AG04450 (cell line): ENCODE data around the gene ARAP2. TPM values are rescaled to one million over a fixed set of nuclear protein-coding genes. Genes with fewer than 3 reads are reported as not detected.
A peak's percentile ranks its signal among the peaks of the same experiment; 100 is the strongest.

Experiments used
- CTCF ChIA-PET: fragments of 300-600, 350-600 bp; formaldehyde crosslinking; extraction: SDS; loops from one replicate; lab custom pipeline; 2022; ENCODE audit warnings: antibody characterized with exemption, inconsistent platforms; lab: Charles Lee
- POLR2A ChIA-PET: fragments of 350-600 bp; formaldehyde crosslinking; extraction: SDS; loops from one replicate; lab custom pipeline; 2021; ENCODE audit warnings: antibody characterized with exemption, inconsistent platforms; lab: Yijun Ruan, JAX
- DNase-seq: peaks from one replicate; pipeline ENCODE4 v3.0.0-alpha.2; 2011; ENCODE audit warnings: low read depth, low spot score
- H3K27ac ChIP-seq: one replicate; pipeline ENCODE4 v1.5.1; 2012; ENCODE audit warnings: low read depth, low read length, control low read depth
- H3K27me3 ChIP-seq: one replicate; pipeline ENCODE4 v1.6.0; 2012; ENCODE audit warnings: low read length; ENCODE audit not compliant: control insufficient read depth, insufficient read depth
- H3K4me3 ChIP-seq: 2 replicates; pipeline ENCODE4 v1.5.1; 2011; ENCODE audit warnings: mild to moderate bottlenecking, low read depth, low read length, control low read depth
- H3K9me3 ChIP-seq: 2 replicates; pipeline ENCODE4 v1.5.1; 2012; ENCODE audit warnings: low read length; ENCODE audit not compliant: control insufficient read depth, insufficient read depth
- polyA minus RNA-seq: library from RNA; depleted of rRNA, polyadenylated mRNA; stranded (reverse); fragments of >200 nt; gene quantifications from 2 replicates; pipeline ENCODE4 v1.2.3, GENCODE V29; 2011; rRNA and poly(A)+ RNA removed
- polyA plus RNA-seq: library from polyadenylated mRNA; depleted of rRNA; stranded (reverse); fragments of >200 nt; gene quantifications from 2 replicates; pipeline ENCODE4 v1.2.3, GENCODE V29; 2011; rRNA removed
- TF ChIP-seq, protein P1 (sequence below): IDR thresholded peaks from 2 replicates; pipeline ENCODE4 v1.5.1; 2011; ENCODE audit warnings: low read depth, low read length, control low read depth, inconsistent platforms

ARAP2 gene, protein sequence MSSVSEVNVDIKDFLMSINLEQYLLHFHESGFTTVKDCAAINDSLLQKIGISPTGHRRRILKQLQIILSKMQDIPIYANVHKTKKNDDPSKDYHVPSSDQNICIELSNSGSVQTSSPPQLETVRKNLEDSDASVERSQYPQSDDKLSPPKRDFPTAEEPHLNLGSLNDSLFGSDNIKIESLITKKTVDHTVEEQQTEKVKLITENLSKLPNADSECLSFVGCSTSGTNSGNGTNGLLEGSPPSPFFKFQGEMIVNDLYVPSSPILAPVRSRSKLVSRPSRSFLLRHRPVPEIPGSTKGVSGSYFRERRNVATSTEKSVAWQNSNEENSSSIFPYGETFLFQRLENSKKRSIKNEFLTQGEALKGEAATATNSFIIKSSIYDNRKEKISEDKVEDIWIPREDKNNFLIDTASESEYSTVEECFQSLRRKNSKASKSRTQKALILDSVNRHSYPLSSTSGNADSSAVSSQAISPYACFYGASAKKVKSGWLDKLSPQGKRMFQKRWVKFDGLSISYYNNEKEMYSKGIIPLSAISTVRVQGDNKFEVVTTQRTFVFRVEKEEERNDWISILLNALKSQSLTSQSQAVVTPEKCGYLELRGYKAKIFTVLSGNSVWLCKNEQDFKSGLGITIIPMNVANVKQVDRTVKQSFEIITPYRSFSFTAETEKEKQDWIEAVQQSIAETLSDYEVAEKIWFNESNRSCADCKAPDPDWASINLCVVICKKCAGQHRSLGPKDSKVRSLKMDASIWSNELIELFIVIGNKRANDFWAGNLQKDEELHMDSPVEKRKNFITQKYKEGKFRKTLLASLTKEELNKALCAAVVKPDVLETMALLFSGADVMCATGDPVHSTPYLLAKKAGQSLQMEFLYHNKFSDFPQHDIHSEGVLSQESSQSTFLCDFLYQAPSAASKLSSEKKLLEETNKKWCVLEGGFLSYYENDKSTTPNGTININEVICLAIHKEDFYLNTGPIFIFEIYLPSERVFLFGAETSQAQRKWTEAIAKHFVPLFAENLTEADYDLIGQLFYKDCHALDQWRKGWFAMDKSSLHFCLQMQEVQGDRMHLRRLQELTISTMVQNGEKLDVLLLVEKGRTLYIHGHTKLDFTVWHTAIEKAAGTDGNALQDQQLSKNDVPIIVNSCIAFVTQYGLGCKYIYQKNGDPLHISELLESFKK (N-terminal part only)
- polyA plus RNA-seq (0.11 TPM in 2 replicates), polyA minus RNA-seq (0.13 and 0.14 TPM in 2 replicates)

DNA sequence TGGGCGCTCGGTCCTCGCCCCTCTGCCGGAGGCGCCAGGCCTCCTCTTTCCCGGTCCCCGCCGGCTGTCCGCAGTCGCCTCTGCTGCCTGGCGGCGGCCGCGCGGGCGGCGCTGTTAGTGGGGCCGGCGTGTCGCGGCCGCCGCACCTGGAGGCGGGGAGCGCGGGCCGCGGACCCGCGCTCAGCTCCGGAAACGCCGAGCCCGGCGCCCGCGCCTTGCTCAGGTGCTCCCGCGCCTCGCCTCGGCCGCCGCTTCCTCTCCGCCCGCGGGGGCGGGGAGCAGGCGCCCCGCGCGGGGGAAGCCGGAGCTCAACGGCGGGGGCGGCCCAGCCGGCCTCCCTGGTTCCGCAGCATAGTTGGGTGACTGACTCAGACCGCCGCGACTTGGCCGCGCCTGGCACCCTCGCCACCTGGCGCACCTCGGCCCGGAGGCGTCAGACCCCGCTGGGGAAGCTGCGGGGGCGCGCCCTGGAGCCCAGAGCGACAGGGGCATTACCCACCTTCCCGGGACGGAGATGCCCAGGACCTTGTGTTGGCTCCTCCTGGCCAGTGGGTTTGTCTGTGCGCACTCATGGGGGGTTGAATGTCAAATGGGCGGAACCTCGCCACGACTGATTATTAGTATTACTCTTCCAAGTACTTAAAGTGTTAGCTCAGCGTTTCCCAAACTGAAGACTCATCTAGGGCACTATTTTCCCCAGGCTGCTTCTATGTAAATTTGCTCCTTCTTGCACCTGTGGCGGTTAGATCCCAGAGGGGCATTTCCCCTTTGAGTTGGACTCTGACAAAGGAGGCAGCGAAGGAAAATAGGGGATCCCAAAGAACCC, at the start of gene ARAP2:
TSS of gene ARAP2 (minus strand) at position 258 of the 826 bp plus-strand sequence. CDS start 15,028 bp downstream, outside the sequence.
- ChIA-PET POLR2A (no interaction called here), CTCF (no interaction called here)
- TF ChIP-seq, protein P1, sequence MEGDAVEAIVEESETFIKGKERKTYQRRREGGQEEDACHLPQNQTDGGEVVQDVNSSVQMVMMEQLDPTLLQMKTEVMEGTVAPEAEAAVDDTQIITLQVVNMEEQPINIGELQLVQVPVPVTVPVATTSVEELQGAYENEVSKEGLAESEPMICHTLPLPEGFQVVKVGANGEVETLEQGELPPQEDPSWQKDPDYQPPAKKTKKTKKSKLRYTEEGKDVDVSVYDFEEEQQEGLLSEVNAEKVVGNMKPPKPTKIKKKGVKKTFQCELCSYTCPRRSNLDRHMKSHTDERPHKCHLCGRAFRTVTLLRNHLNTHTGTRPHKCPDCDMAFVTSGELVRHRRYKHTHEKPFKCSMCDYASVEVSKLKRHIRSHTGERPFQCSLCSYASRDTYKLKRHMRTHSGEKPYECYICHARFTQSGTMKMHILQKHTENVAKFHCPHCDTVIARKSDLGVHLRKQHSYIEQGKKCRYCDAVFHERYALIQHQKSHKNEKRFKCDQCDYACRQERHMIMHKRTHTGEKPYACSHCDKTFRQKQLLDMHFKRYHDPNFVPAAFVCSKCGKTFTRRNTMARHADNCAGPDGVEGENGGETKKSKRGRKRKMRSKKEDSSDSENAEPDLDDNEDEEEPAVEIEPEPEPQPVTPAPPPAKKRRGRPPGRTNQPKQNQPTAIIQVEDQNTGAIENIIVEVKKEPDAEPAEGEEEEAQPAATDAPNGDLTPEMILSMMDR: no peak
- Histone ChIP-seq H3K27me3 (peaks cover 2% of the 10 kb centered on the region), H3K9me3 (no peaks in the 10 kb centered on the region; the same call in 1 of the 2 replicates), H3K27ac (no peak within 1 kb of the TSS), H3K4me3 (peak within 1 kb of the TSS; percentile 43)
- DNase-seq: no peak

DNA sequence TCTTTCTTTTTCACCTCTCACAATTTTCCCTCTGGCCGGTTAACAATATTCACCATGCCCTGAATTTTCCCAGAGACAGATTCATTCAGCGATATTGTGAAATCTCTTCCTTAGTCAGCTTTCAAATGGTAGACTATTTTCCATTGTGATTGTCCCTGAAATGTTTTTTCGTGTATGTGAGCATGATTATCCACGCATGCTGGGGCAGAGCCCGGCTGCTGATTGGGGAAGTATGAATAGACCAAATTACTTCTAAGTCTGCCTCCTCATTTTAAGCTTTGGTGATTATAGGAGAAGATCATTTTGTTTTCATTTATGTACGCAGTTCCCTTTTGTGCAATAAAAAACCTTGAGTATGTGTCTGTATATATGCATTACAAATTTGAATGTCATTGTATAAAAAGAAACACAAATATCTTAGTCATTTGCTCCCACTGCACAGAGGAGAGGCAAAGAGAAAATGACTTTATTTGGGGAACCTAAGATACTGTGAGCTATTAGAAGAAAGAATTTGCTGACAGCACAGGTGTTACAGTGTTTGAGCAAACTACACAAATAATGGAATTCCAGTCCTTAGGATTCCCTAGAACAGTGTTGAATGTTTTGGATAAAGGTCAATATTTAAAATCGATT, 48.4 kb upstream of the ARAP2 start:
- Histone ChIP-seq H3K9me3 (no peaks in the 10 kb centered on the region), H3K27me3 (no peaks in the 10 kb centered on the region), H3K4me3 (no peak overlapping the region), H3K27ac (no peak overlapping the region)
- ChIA-PET CTCF (no interaction called here), POLR2A (no interaction called here)
- DNase-seq: no peak
- TF ChIP-seq, protein P1: no peak

DNA sequence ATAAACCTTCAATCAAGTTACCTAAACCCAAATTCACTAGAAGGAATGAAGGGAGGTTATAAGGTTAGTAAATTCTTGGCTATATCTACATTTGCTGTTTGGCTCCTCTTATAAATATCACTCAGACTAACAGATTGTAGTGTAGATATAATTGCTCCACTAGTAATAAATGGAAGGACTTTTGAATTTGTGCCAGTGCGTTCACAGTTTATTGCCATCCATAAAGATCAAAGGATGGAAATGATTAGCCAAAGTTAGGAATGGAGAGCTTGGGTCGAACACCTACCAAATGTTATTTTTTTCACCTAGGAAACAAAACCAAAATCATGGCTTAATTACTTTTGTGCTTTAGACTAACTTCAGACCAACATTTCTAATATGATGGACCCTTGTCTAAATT, 46.3 kb upstream of the ARAP2 start:
- H3K4me3 ChIP-seq: no peak overlapping the region
- no peaks in the 10 kb centered on the region for H3K9me3 ChIP-seq
- ChIA-PET CTCF (no interaction called here), POLR2A (no interaction called here)
- H3K27me3 ChIP-seq: no peaks in the 10 kb centered on the region
- H3K27ac ChIP-seq: no peak overlapping the region
- DNase-seq: no peak
- TF ChIP-seq, protein P1: no peak

DNA sequence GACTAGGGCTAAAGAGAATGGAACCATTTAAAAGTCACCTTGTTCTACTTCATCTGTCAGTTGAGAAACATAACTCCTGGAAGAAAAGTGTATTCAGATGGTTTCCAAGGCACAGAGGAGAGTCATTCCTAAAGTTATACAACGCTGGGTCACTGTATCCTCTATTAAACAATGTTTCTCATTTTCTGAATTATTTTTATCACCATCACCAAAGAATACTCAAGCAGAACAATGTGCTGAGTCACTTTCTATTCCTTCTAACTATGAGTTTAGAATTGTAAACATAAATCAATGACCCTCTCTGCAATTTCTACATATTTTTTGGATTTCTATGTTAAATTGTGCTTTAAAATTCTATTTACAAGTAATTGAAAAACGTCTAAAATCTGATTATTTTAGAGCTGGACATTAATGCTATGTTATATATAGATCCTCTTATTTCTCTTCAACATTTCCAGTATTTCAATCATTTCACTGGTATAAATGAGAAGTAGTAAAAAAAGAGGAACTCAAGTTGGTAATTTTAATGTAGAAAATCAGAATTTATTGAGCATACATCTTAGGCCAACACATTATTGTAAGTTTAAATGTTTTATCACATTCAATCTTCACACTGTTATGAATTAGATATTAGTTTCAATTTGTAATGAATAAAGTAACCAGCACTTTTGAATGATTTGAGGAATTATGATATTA, 44.6 kb upstream of the ARAP2 start:
- CTCF ChIA-PET: no interaction called here

More for the DNA sequence above, 44.6 kb upstream of the ARAP2 start:
- Histone ChIP-seq H3K4me3 (no peak overlapping the region), H3K27ac (no peak overlapping the region), H3K9me3 (no peaks in the 10 kb centered on the region), H3K27me3 (no peaks in the 10 kb centered on the region)
- POLR2A ChIA-PET: no interaction called here
- DNase-seq: no peak
- TF ChIP-seq, protein P1: no peak
